ENCODE results near the gene SNN.

SNN gene

GRCh38 chr16:11667824-11668622 is at the start of gene SNN:
Gene SNN, plus strand, starts transcription at chr16:11668455. Its CDS starts 7,605 bp downstream, at chr16:11676060.
- H3K4me3 Mint-ChIP-seq: peak within 1 kb of the TSS; percentile 77

GRCh38 chr16:11619327-11619851 is 48.9 kb upstream of the SNN start:
- DNase-seq: no peak
- Mint-ChIP-seq H3K4me1 (ENCODE audit: low read depth) (peaks cover 61% of the 10 kb centered on the region), H3K4me3 (no peak overlapping the region), H3K27ac (peak overlapping the region; percentile 65), H3K27me3 (no peaks in the 10 kb centered on the region), H3K36me3 (ENCODE audit: low read depth) (peaks cover 3% of the 10 kb centered on the region), H3K9me3 (peaks cover 6% of the 10 kb centered on the region)

More at GRCh38 chr16:11667824-11668622, at the start of gene SNN:
- H3K27me3 Mint-ChIP-seq: no peaks in the 10 kb centered on the region
- H3K27ac Mint-ChIP-seq: peak within 1 kb of the TSS; percentile 90
- no peaks in the 10 kb centered on the region for H3K9me3 Mint-ChIP-seq
- H3K36me3 Mint-ChIP-seq (ENCODE audit: low read depth): no peaks in the 10 kb centered on the region
- H3K4me1 Mint-ChIP-seq (ENCODE audit: low read depth): peaks cover 73% of the 10 kb centered on the region
- peak; percentile 91 for DNase-seq

DNA sequence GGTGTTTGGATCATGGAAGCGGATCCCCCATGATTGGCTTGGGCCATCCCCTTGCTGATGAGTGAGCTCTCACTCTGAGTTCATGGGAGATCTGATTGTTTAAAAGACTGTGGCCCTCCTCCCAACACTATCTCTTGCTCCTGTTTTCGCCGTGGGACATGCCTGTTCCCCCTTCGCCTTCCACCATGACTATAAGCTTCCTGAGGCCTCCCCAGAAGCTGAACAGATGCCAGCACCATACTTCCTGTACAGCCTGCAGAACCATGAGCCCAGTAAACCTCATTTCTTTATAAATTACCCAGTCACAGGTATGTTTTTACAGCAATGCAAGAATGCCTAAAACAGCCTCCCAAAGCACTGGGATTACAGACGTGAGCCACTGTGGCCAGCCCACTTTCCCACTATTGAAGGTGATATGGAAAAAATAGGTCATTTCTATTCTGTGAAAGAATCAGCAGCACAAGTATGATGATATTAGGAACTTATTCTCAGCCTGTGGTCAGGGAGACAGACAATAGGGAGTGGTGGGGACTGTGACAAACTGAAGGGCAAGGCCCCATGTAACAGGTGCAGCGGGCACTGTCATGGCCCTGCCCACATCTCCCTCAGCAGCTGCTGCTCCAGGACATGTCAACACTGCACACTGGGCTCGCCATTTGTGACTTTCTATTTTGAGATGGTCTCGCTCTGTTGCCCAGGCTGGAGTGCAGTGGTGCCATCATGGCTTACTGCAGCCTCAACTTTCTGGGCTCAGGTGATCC is 47.8 kb upstream of the SNN start:
- Mint-ChIP-seq H3K4me1 (ENCODE audit: low read depth) (peaks cover 66% of the 10 kb centered on the region), H3K27me3 (no peaks in the 10 kb centered on the region), H3K36me3 (ENCODE audit: low read depth) (peaks cover 3% of the 10 kb centered on the region), H3K9me3 (peaks cover 6% of the 10 kb centered on the region), H3K27ac (peak overlapping the region; percentile 77), H3K4me3 (no peak overlapping the region)
- no peak for DNase-seq

DNA sequence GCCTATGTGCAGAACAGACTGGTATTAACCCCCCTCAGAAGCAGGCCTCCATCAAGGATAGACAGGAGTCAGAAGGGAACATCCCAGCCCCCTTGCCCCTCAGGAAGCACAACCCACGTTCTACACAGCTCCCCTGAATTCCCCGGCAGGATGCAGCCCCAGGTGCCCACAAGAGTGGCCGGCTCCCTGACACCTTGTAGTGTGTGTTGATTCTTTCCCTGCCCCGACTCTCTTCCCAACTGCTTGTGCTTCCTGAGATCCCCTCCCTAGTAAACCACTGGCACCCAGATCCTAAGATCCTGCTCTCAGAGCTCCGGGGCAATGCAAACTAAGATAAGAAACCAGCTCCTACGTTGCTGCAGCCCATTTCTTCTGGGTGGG is 46.7 kb upstream of the SNN start:
- H3K36me3 Mint-ChIP-seq (ENCODE audit: low read depth): peaks cover 3% of the 10 kb centered on the region
- H3K27ac Mint-ChIP-seq: peak overlapping the region; percentile 80
- H3K4me3 Mint-ChIP-seq: peak overlapping the region; percentile 65
- peaks cover 6% of the 10 kb centered on the region for H3K9me3 Mint-ChIP-seq
- no peaks in the 10 kb centered on the region for H3K27me3 Mint-ChIP-seq
- DNase-seq: peak; percentile 44
- peaks cover 63% of the 10 kb centered on the region for H3K4me1 Mint-ChIP-seq (ENCODE audit: low read depth)

- peak; percentile 60 for DNase-seq
- Mint-ChIP-seq H3K4me3 (peak overlapping the region; percentile 65), H3K4me1 (ENCODE audit: low read depth) (peaks cover 64% of the 10 kb centered on the region), H3K27ac (peak overlapping the region; percentile 80), H3K27me3 (no peaks in the 10 kb centered on the region), H3K9me3 (peaks cover 6% of the 10 kb centered on the region), H3K36me3 (ENCODE audit: low read depth) (peaks cover 3% of the 10 kb centered on the region)
Measured at GRCh38 chr16:11621920-11622651, 46.2 kb upstream of the SNN start.

DNA sequence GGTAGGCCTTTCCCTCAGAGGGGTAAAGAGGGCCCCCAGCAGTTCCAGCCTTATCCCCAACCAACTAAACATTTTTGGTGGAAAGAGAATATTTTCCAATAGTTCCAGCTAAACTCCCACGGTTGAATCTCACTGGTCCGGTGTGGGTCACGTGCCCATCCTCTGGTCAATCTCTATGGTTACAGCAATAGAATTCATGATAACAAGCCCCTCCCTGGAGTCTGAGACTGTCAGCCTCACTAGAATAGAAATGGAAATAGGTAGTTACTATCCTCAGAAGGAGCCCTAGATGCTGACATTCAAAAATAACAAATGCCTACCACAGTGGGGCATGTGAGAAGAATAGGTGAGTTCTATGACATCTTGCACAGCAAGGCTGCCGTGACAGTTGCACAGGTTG is 44.0 kb upstream of the SNN start:
- H3K4me1 Mint-ChIP-seq (ENCODE audit: low read depth): peaks cover 60% of the 10 kb centered on the region
- H3K36me3 Mint-ChIP-seq (ENCODE audit: low read depth): peaks cover 3% of the 10 kb centered on the region
- DNase-seq: no peak
- no peak overlapping the region for H3K4me3 Mint-ChIP-seq
- no peaks in the 10 kb centered on the region for H3K27me3 Mint-ChIP-seq
- H3K9me3 Mint-ChIP-seq: peaks cover 6% of the 10 kb centered on the region
- H3K27ac Mint-ChIP-seq: no peak overlapping the region

DNA sequence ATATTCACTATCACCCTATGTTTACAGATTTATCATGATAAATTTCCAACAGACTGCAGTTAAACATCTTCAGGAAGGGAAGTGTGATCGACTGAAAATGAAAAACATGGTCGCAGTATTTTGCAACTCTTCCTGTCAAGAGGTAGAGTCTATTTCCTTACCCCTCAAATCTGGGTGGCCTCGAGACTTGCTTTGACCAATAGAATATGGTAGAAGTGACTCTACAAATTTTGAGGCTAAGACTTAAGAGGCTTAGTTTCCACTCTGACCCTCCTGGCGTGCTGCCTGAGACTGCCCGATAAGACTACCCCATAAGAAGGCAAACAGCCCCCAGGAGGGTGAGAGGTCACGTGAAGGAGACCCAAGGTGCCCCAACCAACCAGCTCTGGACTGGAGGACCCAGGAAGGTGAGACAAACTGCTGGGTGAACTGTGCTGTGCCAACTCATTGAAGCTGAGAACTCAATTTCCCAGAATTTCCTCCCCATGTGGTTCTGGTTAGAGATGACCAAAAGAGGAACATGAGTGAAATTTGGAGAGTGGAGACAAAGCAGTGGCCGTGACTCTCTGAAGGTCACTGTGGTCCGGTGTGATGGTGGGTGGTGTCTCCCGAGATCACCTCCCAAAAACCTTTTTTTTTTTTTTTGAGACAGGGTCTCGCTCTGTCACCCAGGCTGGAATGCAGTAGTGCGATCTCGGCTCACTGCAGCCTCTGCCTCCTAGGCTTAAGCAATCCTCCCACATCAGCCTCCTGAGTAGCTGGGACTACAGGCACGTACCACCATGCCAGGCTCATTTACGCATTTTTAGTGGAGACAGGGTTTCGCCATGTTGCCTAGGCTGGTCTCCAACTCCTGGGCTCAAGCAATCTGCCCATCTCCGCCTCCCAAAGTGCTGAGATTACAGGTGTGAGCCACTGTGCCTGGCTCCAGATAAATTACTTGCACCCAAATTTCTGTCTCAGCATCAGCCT is 43.3 kb upstream of the SNN start:
- Mint-ChIP-seq H3K4me1 (ENCODE audit: low read depth) (peaks cover 60% of the 10 kb centered on the region), H3K9me3 (peaks cover 6% of the 10 kb centered on the region), H3K4me3 (no peak overlapping the region)

GRCh38 chr16:11625769-11626168 is 42.5 kb upstream of the SNN start:
- DNase-seq: no peak
- Mint-ChIP-seq H3K27me3 (no peaks in the 10 kb centered on the region), H3K27ac (no peak overlapping the region), H3K4me3 (no peak overlapping the region), H3K36me3 (ENCODE audit: low read depth) (no peaks in the 10 kb centered on the region), H3K4me1 (ENCODE audit: low read depth) (peaks cover 59% of the 10 kb centered on the region), H3K9me3 (no peaks in the 10 kb centered on the region)

More for the DNA sequence above, 43.3 kb upstream of the SNN start:
- no peak for DNase-seq
- Mint-ChIP-seq H3K36me3 (ENCODE audit: low read depth) (peaks cover 3% of the 10 kb centered on the region), H3K27me3 (no peaks in the 10 kb centered on the region), H3K27ac (peak overlapping the region; percentile 14)

- Mint-ChIP-seq H3K27ac (no peak overlapping the region), H3K9me3 (no peaks in the 10 kb centered on the region), H3K36me3 (ENCODE audit: low read depth) (no peaks in the 10 kb centered on the region), H3K4me1 (ENCODE audit: low read depth) (peaks cover 53% of the 10 kb centered on the region), H3K4me3 (no peak overlapping the region), H3K27me3 (no peaks in the 10 kb centered on the region)
- DNase-seq: no peak
Measured at GRCh38 chr16:11626657-11627291, 41.5 kb upstream of the SNN start.

DNA sequence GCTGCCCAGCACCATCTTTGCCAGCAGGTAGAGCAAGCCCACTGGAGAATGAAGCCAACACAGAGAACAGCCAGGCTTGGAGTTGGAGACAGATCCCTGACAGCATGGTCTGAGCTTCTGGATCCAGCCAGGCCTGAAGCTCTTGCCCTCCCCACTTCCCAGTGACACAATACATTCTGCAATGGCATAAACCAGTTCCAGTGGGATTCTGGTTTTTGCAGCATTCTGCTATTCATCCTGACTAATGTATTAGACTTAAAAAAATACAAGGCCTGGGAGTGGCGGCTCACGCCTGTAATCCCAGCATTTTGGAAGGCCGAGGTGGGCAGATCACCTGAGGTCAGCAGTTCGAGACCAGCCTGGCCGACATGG is 41.0 kb upstream of the SNN start:
- Mint-ChIP-seq H3K4me1 (ENCODE audit: low read depth) (peaks cover 48% of the 10 kb centered on the region), H3K9me3 (no peaks in the 10 kb centered on the region), H3K27ac (no peak overlapping the region), H3K4me3 (no peak overlapping the region), H3K27me3 (no peaks in the 10 kb centered on the region), H3K36me3 (ENCODE audit: low read depth) (no peaks in the 10 kb centered on the region)
- no peak for DNase-seq

DNA sequence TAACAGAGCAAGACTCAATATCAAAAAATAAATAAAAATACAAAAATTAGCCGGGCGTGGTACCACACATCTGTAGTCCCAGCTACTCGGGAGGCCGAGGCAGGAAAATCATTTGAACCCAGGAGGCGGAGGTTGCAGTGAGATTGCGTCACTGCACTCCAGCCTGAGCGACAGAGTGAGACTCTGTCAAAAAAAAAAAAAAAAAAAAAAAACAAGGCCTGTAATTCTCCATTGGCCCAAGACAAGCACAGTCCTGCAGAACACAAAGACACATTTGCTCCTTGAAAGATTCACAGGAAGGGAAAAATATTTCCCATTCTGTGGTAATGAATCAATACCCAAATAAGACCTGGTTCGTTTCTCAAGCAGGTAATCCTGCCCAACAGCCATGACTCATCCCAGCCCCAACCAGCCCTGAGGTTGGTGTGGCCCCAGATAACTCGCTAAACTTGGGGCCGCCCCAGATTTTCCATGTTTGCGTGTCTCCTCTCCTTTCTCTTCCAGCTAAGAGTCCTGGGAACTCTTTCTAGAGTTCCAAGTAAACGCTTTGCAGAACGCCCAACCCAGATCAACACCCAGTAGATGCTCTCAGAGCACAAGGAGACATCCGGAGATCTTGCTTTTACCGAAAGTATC is 40.3 kb upstream of the SNN start:
- H3K4me3 Mint-ChIP-seq: no peak overlapping the region
- DNase-seq: no peak
- H3K27ac Mint-ChIP-seq: peak overlapping the region; percentile 2
- no peaks in the 10 kb centered on the region for H3K36me3 Mint-ChIP-seq (ENCODE audit: low read depth)
- no peaks in the 10 kb centered on the region for H3K27me3 Mint-ChIP-seq
- peaks cover 43% of the 10 kb centered on the region for H3K4me1 Mint-ChIP-seq (ENCODE audit: low read depth)
- H3K9me3 Mint-ChIP-seq: no peaks in the 10 kb centered on the region

GRCh38 chr16:11629071-11630030 is 38.9 kb upstream of the SNN start:
- Mint-ChIP-seq H3K9me3 (no peaks in the 10 kb centered on the region), H3K4me3 (no peak overlapping the region), H3K27ac (peak overlapping the region; percentile 56), H3K36me3 (ENCODE audit: low read depth) (no peaks in the 10 kb centered on the region), H3K27me3 (no peaks in the 10 kb centered on the region), H3K4me1 (ENCODE audit: low read depth) (peaks cover 47% of the 10 kb centered on the region)
- peak; percentile 39 for DNase-seq
